GM19468 (cell line): ENCODE results near the gene COL18A1.

Experiments used
- ATAC-seq: cut with Tn5 transposase; IDR thresholded peaks from one replicate; pipeline ENCODE4 v1.9.1; 2021; ENCODE audit warnings: mild to moderate bottlenecking, moderate library complexity, moderate number of reproducible peaks; ENCODE audit not compliant: unreplicated experiment; ENCODE audit errors: extremely low read depth

The COL18A1 gene

DNA sequence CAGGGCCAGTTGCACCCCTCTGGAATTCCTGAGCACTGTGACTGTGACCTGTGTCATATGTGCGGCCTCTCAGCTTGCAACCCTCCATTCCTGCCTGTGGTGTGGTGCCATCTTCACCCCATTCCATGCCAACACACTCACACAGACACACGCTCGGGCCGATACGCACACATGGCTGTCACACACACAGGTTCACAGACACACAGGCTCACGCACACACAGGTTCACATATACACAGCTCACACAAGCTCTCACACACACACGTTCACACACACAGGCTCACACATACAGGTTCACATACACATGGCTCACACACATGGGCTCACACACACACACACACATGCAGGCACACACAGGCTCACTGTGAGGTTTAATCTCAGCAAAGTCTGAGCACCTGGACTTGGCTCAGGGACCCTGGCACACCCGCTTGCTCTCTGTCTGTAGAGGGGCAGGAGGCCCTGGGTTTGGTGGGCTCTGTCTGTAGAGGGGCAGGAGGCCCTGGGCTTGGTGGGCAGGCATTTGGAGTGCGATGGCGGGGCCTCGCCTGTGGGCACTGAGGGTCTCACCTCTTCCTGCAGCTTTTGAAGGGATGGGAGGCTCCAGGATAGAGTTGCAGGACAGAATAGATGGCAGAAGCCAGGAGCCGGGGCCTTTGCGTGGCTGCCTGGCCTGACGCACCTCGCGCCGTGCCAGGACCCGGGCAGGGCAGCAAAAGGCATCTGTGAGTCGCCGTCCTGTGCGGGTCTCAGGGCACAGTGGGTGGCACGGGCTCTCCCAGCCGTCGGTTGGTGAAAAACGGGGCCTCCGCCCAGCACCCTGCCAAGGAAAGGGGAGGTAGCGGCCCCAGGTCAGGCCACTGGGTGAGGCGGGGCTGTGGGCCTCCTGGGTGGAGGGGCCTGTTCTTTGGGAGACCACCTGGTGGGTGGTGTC, 17.1 kb downstream of the COL18A1 start:
- ATAC-seq: no peak

DNA sequence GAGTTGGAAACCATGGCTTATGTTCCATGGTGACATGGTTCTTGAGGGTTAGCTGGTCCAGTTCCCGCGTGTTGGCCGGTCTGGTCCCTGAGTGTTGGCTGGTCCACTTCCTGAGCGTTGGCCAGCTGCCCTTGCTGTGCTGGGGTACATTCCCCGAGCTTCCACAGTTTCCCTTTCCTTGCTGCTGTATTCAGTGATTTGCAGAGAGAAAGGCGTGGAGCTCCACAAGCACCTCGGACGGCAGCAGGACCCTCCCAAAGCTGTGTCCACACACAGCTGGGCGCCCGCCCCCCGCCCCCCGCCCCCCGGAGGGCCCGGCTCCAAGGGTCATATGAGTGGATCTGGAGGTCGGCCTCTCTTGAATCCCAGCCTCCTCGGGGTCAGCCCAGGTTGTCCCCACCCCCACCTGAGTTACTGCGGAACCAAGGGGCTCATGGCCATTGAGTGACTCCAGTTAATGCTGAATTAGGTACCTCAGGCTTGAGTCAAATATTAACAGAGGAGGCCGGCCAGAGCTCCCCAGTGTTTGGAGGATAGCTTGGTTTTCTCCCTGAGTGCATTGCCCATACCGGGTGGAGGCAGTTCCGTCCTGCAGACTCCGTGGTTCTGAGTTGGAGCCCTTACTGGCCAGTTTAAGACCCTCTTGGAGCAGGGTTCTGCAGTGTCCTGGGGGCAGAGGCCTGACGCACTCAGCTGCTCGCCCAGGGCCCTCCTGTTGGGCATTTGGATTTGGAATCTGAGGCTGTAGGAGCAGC, 18.4 kb downstream of the COL18A1 start:
- no peak for ATAC-seq

GRCh38 chr21:45423968-45424853, 19.2 kb downstream of the COL18A1 start:
- ATAC-seq: no peak

GRCh38 chr21:45424854-45425795, 20.2 kb downstream of the COL18A1 start:
- no peak for ATAC-seq

- ATAC-seq: no peak
Measured at GRCh38 chr21:45427331-45428271, 22.6 kb downstream of the COL18A1 start.

DNA sequence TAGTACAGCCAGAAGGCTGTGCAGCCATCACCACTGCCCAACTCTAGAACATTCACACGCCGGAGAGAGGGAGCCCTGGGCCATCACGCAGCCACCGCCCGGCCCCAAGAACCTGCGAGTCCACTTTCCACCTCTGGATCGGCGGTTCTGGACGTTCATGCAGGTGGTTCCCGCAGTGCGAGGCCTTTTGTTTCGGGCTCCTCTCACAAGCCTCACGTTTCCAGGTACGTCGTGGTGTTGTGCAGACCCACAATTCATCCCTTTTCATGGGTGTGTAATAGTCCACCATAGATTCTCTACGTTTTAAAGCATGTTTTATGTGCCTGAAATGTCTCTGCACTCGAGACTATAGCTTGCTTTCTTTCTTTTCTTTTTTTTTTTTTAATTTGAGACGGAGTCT, 23.6 kb downstream of the COL18A1 start:
- no peak for ATAC-seq

DNA sequence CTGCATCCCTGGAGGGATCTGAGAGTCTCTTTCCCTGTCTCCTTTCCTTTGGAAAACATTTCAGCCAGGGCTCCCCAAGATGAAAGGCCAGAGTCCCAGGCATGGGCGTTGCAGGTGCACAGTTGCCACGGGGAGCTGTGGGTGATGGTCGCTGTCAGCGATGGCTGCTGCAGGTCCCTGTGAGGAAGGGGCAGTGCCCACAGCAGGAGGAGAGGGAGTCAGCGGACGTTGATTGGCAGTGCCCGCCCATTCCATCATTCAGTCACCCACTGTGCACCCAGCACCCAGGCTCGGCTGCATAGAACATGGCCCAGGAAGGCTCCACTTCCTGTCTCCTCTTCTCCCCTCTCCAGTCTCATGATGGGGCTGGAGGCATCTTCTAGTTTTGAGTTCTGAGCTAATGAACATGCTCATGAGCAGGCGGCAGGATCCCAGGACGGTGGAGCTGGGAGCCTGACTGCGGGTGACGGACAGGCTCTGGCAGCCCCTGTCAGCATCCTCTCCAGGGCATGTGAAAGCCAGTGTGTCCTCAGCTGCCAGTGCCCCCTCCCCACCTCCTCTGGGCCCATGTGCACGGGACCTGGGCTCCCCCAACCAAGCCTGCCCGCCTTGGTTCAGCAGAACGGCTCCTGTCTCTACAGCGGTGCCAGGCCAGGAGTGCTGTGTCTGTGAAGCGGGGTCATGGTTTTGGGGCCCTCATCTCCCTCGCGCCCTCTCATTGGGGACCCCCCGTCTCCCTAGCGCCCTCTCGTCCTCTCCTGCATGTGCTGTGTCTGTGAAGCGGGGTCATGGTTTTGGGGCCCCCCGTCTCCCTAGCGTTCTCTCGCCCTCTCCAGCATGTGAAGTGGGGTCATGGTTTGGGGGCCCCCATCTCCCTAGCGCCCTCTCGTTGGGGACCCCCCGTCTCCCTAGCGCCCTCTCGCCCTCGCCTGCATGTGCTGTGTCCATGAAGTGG, 24.5 kb downstream of the COL18A1 start:
- no peak for ATAC-seq

DNA sequence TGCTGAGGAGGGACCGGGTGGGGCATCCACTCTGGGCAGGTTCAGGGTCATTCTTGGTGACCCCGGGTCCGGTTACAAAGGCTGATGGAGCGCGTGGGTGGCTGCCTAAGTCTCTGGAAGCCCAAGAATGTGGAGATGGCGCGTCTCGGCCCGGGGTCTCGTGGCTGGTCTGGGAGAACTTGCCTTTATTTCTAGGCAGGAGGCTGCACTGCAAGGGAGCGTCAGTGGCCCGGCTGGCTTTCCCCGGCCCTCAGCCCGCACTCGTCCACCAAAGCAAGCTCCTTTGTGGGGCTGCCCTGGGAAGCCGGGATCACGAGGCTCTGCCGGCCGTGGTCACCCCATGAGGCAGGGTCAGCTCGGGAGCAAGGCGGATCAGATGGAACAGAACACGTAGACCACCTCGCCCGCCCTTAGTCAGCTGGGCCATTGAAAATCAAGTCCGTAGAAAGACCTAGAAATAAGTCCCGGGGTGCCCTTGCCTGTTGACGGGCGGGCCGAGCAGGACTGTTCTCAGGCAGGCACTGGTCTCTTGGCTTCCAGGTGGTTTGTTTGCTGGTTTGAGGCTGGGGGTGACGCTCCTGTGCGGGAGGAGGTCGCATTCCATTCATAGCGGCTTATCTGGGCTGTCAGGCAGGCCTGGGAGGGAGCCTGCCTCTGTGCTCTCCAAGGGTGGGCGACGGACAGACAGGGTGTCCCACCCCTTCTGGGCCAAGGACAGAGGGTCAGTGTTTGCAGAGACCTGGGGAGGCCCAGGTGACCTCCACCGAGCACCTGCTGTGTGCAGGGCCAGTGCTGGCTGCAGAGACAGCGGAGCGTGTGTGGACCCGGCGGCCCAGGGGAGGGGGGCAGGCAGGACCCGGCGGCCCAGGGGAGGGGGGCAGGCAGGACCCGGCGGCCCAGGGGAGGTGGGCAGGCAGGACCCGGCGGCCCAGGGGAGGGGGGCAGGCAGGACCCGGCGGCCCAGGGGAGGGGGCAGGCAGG, 25.8 kb downstream of the COL18A1 start:
- ATAC-seq: no peak

- no peak for ATAC-seq
Measured at GRCh38 chr21:45431781-45432572, 27.0 kb downstream of the COL18A1 start.

GRCh38 chr21:45432575-45433255, 27.8 kb downstream of the COL18A1 start:
- ATAC-seq: no peak

- no peak for ATAC-seq
Measured at GRCh38 chr21:45433301-45433700, 28.3 kb downstream of the COL18A1 start.

DNA sequence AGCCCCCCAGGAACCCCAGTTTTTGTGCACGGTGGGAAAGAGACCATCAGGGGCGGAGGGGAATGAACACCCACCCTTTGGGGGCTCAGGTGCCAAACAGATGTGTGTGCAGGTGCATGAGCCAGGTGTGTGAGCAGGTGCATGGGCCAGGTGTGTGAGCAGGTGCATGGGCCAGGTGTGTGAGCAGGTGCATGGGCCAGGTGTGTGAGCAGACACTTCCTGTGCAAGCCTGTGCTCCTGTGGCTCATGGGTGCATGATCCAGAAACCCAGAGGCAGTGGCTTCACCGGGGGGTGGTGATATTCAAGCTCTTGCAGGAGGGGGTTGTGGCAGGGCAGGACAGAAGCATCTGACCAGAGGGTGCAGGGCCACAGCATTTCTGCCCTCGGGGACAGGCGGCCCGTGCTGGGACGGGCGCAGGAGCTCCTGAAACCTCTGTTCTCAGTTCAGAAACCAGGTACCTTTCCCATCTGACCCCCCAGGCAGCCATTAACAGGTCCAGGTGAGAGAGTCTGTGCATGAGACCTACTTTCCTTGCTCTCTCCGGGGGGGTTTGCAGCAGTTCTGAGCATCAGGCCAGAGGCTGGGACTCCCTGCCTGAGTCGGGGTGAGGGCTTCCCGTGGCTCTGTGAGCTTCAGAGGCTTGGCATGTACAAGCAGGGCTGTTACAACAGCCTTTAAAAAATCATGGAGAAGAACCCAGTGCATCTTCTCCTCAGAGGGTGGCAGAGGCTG, 29.1 kb downstream of the COL18A1 start:
- ATAC-seq: no peak

DNA sequence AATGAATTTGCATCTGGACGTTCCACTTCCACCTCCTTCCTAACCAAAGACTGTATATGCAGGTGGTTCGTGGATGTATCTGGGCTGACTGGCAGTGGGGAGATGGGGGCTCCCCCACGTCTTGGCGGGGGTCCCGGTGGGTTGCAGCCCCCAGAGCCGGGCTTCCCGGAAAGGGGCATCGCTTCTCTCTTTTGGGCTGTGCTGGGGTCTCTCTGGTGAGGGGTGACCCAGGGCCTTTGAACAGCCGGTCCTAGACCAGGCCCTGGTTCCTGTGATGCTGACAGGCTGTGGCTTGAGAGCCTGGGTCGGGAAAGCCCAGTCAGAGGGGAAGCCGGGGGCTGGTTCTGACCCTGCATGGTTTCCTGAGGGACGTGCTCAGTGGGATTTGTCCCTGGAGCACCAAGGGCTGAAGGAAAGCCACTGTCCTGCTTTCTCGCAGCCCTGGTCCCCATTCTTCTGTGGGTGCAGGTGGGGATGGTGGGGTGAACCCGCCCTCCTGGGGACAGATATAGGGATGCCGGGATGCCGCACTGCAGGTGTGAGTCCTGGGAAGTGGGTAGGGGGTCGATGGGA, 29.8 kb downstream of the COL18A1 start:
- ATAC-seq: no peak
